ENCODE results near the gene SCUBE3.

DNA sequence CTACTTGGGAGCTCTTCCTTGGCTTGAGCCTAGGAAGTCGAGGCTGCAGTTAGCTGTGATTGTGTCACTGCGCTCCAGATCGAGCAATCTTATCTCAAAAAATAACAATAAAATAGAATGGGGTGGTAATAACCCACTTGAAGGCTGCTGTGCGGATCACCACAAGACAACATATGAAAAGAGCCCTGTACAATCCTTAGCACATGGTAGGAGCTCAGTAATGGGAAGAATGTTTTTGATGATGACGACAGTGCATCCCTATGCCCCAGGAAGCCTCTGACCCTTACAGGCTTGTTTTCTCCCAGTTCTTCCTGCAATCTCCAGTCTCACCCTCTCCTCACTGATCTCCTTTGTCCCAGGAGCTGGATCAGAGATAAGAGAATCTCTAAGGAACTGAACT, 15.5 kb downstream of the SCUBE3 start:
- TF ChIP-seq, protein P1, sequence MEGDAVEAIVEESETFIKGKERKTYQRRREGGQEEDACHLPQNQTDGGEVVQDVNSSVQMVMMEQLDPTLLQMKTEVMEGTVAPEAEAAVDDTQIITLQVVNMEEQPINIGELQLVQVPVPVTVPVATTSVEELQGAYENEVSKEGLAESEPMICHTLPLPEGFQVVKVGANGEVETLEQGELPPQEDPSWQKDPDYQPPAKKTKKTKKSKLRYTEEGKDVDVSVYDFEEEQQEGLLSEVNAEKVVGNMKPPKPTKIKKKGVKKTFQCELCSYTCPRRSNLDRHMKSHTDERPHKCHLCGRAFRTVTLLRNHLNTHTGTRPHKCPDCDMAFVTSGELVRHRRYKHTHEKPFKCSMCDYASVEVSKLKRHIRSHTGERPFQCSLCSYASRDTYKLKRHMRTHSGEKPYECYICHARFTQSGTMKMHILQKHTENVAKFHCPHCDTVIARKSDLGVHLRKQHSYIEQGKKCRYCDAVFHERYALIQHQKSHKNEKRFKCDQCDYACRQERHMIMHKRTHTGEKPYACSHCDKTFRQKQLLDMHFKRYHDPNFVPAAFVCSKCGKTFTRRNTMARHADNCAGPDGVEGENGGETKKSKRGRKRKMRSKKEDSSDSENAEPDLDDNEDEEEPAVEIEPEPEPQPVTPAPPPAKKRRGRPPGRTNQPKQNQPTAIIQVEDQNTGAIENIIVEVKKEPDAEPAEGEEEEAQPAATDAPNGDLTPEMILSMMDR (IDR thresholded peaks at IDR 0.05; ENCODE audit: insufficient read depth, low read length, poor library complexity, severe bottlenecking), result no peak
- TF ChIP-seq EZH2phosphoT487 (conservative IDR thresholded peaks at IDR 0.05; ENCODE audit: low read length), result no peak
